IMR-90 (cell line): ENCODE data around the gene MARVELD3.

Experiments used
- CTCF ChIP-seq: conservative IDR thresholded peaks from 2 replicates; pipeline ENCODE4 v1.5.1; 2012; ENCODE audit warnings: mild to moderate bottlenecking, low read depth, low read length, improper control_type of control experiment
- RCOR1 ChIP-seq: IDR thresholded peaks from 2 replicates; pipeline ENCODE4 v1.6.1; 2012; ENCODE audit warnings: mild to moderate bottlenecking, low read length, improper control_type of control experiment; ENCODE audit not compliant: insufficient replicate concordance

- TF ChIP-seq CTCF (no peak), RCOR1 (no peak)
These were observed 32.7 kb upstream of the MARVELD3 start for GRCh38 chr16:71593048-71593999.
